Keratinocyte (primary cell): ENCODE measurements around the gene ZFPL1.

Experiments used
- EZH2 ChIP-seq: IDR thresholded peaks from one replicate; pipeline ENCODE4 v1.6.1; 2012; ENCODE audit warnings: inconsistent platforms, mild to moderate bottlenecking, low read length, moderate library complexity
- TF ChIP-seq, protein P1 (sequence below), 3 experiments: IDR thresholded peaks in 1 of 3; conservative IDR thresholded peaks in 1 of 3; optimal IDR thresholded peaks in 1 of 3; 2 replicates in 2 of 3; 3 replicates in 1 of 3; pipeline versions ENCODE3 to v1.5.1; 2011; ENCODE audit warnings: low read length in 3 of 3, mild to moderate bottlenecking in 3 of 3, moderate library complexity in 2 of 3, control low read depth in 1 of 3, inconsistent platforms in 1 of 3; ENCODE audit not compliant: insufficient read depth in 2 of 3; ENCODE audit errors: extremely low read depth in 1 of 3

DNA sequence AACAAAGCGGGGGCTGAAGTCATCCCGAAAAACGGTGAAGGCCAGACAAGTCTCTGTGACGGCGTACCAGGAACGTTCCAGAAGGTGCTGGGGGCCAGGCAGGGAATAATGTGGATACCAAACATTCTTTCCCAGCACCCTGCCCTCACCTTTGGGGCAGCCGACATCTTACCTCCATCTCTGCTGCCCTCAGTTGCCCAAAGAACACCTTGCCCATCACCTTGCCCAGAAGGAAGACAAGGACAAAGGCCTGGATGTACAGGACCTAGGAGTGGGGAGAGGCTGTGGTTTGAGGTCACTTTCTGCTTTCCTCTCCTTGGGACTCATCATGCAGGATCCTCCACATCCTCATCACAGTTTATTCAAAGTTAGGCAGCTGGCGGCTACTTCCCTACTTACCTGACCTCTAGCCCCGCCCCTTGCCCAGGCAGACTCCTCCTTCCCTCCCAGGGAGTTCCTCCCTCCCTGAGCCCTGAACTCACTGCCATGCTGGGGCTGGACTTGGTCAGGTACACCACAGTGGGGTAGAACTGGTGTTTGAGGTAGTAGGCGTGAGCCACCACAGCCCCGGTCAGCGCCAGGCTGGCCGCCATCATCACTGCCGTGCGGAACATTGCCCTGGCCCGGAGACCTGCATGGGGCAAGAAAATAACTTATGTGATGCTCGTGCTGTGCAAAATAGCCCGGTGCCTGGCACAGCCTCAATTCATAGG is 49.1 kb downstream of the ZFPL1 start:
- TF ChIP-seq, protein P1, sequence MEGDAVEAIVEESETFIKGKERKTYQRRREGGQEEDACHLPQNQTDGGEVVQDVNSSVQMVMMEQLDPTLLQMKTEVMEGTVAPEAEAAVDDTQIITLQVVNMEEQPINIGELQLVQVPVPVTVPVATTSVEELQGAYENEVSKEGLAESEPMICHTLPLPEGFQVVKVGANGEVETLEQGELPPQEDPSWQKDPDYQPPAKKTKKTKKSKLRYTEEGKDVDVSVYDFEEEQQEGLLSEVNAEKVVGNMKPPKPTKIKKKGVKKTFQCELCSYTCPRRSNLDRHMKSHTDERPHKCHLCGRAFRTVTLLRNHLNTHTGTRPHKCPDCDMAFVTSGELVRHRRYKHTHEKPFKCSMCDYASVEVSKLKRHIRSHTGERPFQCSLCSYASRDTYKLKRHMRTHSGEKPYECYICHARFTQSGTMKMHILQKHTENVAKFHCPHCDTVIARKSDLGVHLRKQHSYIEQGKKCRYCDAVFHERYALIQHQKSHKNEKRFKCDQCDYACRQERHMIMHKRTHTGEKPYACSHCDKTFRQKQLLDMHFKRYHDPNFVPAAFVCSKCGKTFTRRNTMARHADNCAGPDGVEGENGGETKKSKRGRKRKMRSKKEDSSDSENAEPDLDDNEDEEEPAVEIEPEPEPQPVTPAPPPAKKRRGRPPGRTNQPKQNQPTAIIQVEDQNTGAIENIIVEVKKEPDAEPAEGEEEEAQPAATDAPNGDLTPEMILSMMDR (optimal IDR thresholded peaks at IDR 0.05 in 1 of 3, IDR thresholded peaks at IDR 0.05 in 1 of 3, conservative IDR thresholded peaks at IDR 0.05 in 1 of 3; ENCODE audit: extremely low read depth in 1 of 3, insufficient read depth in 2 of 3, low read length in 3 of 3), result no peak
- no peak for TF ChIP-seq EZH2
